ENCODE results near the gene MTX1.
"Not testable (repeated sequence)": the region's sequence is repeated elsewhere in the genome, so short reads cannot be mapped to it uniquely, and the experiment has no call there.

MTX1 gene

GRCh38 chr1:155189926-155190325 is 18.6 kb upstream of the MTX1 start:
- DNase-seq, result not testable (repeated sequence)

- DNase-seq, result no peak
These were observed 16.6 kb upstream of the MTX1 start for GRCh38 chr1:155191904-155192303.

- DNase-seq, result no peak
These were observed 15.9 kb upstream of the MTX1 start for GRCh38 chr1:155192346-155193274.

GRCh38 chr1:155193275-155193990 is 15.1 kb upstream of the MTX1 start:
- DNase-seq, result peak; percentile 21

GRCh38 chr1:155193991-155194240 is 14.6 kb upstream of the MTX1 start:
- DNase-seq, result not testable (repeated sequence)

GRCh38 chr1:155195201-155196102 is 13.0 kb upstream of the MTX1 start:
- no peak for DNase-seq

- DNase-seq, result no peak
These were observed 12.2 kb upstream of the MTX1 start for GRCh38 chr1:155196103-155196892.

- DNase-seq, result no peak
These were observed 11.4 kb upstream of the MTX1 start for GRCh38 chr1:155196893-155197638.

GRCh38 chr1:155197901-155198546 is 10.5 kb upstream of the MTX1 start:
- no peak for DNase-seq

GRCh38 chr1:155198547-155198906 is 10.0 kb upstream of the MTX1 start:
- DNase-seq, result no peak

- no peak for DNase-seq
These were observed 8.7 kb upstream of the MTX1 start for GRCh38 chr1:155199792-155200191.

GRCh38 chr1:155200920-155201319 is 7.6 kb upstream of the MTX1 start:
- no peak for DNase-seq

- no peak for DNase-seq
These were observed 6.3 kb upstream of the MTX1 start for GRCh38 chr1:155202198-155202597.

- no peak for DNase-seq
These were observed 5.6 kb upstream of the MTX1 start for GRCh38 chr1:155202731-155203515.

- DNase-seq, result no peak
These were observed 3.5 kb upstream of the MTX1 start for GRCh38 chr1:155205035-155205434.

GRCh38 chr1:155205969-155206593 is 2.4 kb upstream of the MTX1 start:
- DNase-seq, result no peak

- DNase-seq, result peak; percentile 65
These were observed 1.3 kb upstream of the MTX1 start for GRCh38 chr1:155206891-155207805.

GRCh38 chr1:155207806-155208540 is 522 bp upstream of the MTX1 start, which contains the start of gene THBS3:
TSS of gene THBS3 (minus strand) at chr1:155207897. CDS start at chr1:155207876, 21 bp downstream.
- no peak for DNase-seq

All from NK-92 treated with Interleukin-12 subunit alpha and Interleukin-12 subunit beta, amount 100 ng/mL, for 24 hours (cell line).